ENCODE results near the gene PLK3.
"Not testable (repeated sequence)": the region's sequence is repeated elsewhere in the genome, so short reads cannot be mapped to it uniquely, and the experiment has no call there.

The PLK3 gene

DNA sequence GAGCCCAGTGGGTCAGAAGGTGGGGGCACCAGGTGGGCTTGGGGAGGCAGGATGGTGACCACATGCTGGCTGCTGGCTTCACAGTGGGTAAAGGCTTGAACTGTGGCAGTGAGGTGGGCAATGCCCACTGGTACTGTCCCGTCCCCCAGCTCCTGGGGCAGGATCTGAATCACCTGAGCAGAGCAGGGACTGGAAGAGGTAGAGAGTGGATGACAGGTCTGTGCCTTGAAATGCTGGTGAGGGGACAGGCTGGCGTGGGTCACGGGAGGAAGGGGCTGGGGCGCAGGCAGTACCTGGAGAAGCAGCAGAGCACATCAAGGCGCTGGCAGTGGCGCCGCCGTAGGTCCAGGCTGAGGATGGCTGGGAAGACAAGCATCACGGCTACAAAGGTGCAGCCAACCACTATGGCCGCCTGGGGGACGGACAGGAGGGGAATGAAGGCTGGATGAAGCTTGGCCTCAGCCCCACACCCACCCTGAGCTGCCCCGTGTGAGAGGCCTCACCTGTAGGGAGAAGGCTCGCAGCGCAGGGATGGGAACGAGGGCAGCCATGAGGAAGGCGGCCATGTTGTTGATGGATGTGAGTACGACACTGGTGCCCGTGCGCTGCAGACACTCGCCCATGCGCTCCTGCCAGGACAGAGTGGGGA is 27.9 kb downstream of the PLK3 start:
- no peak for DNase-seq (ENCODE audit: low read depth, low spot score)

DNA sequence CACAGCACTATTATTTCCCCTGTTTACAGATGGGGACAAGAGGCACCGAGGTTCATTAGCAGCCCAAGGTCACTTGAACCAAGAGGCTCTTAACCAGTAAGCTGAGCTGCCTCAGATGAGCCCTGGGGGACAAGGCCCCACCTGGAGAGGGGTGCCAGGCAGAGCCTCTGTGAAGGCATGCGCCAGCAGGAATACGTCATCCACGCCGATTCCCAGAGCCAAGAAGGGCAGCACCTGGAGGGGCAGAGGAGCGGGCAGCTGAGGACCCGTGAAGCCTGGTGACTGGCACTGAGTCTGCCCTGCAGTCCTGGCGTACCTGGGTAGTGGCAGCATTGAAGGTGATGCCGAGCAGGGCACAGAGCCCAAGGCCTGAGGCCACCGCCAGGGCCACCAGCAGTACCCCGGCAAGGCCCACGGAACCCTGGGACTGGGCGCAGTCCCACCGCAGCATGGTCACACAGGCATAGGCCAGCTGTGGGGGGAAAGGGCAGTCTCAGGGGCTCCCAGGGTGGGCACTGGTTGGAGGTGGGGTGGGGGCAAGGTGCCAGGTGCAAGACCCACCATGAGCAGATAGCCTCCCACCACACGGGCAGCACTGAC is 28.8 kb downstream of the PLK3 start:
- DNase-seq (ENCODE audit: low read depth, low spot score), result no peak

DNA sequence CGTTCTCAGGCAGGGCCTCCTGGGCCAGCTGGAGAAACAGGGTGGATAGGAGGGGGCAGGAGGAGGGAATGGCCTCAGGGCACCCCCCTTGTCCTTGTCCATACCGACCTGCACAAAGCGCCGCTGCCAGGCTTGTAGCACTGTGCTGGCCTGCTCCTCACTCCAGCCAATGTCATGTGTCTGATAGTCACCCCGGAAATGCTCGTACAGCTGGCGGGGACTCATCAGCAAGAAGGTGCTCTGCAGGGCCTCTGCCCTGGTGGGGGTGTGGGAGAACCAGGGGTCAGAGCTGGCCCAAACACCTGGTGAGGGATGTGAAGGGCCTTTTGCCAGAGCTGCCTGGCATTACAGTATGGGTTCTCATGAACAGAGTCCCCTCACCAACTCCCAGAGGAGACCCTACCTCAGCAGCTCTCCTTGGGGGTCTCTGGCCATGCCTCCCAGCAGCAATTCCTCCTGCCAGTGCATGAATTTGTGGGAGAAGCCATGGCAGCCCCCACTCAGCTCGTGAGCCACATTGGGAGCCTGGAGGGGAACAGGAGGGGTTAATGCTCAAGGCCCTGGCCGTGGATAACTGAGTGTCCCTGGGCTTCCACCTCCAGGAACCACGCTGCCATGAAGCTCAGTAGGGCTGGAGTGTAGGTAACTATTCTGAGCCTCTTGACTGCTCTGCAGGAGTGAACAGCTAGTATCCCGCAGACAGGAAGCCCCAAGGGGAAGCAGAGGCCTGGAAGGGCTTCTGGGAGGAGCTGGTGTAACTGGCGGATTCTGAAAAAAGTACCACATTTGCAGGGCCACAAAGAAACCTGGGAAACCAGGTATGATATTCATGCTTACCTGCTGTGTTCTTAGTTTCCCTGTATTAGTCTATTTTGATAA is 29.6 kb downstream of the PLK3 start:
- DNase-seq (ENCODE audit: low read depth, low spot score), result no peak

DNA sequence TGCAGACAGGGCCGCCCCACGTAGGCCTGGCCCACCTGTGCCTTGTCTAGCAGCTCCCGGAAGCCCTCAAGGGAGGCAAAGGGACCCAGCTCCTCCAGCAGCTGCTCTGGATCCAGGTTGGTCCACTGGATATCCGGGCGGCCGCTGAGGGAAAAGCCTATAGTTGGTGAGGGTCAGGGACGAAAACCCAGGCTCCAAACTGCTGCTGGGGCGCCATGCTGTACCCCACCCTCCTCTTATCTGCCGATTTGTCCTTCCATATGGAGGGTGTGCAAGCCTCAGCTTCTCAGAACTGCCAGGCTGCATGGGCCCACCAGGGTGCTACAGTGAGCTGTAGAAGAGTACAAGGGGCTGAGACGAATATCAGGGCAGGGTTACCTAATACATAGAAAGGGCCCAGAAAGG is 30.7 kb downstream of the PLK3 start:
- DNase-seq (ENCODE audit: low read depth, low spot score), result no peak

DNA sequence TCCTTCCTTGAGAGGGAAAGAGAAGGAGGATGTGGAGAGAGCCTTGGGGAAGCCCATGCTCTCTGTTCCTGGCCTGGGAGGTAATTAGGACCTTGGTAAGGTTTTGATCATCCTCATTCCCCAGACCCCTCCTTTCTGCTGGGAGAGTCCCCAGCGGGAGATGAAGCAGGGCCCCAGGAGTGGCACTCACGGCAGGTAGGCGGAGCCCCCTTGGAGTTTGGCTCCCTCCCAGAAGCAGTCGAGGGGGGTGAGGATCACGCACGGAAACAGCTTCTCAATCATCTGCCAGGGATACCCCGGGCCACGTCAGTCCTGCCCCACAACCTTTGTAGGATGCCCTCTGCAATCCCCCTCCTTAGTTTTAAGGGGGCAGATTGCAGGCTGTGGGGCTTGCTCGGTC is 31.3 kb downstream of the PLK3 start:
- DNase-seq (ENCODE audit: low read depth, low spot score), result no peak

DNA sequence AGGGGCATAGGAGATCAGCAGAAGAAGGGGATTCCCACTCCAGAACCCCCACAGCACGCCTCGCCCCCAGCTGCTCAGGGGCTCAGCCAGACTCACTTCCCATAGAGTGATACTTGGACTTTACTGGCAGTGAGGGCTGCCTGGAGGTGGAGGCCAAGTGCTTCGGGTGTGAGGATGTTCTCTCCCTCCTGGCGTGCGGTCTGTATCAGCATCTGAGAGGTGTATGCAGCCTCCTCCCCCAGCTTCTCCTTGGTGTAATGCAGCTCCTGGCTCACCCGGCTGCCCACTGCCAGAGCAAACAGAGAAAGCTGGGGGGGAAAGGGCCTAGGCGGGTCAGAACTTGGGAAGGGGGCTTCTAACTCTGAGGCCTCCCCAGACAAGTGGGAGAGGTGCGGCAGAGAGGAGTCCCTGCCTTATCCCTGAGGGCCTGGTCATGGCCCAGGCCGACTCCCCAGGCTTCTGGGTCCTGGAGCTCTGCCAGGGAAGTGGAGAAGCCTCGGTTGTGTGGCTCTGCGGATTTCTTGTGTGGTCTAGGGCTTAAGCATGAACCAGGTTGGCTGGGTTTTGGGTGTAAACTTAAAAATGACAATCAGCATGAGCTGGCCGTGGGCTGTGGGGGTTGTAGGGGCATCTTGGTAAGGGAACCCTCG is 32.0 kb downstream of the PLK3 start:
- no peak for DNase-seq (ENCODE audit: low read depth, low spot score)

DNA sequence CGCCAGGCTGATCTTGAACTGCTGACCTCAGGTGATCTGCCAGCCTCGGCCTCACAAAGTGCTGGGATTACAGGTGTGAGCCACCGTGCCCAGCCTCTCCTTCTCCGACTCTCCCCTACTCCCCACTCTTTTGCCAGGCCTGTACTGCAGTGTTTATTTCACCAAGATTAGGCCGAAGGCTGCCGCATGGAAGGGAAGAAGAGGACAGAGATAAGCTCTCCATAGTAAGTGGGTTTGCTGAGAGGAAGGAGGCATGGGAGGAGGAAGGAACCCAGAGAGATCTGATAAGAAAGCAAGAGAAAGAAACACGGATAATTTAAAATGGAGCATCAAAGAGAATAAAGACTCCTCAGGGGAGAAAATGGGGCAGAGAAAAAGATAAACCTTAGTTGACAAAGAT is 34.2 kb downstream of the PLK3 start:
- DNase-seq (ENCODE audit: low read depth, low spot score), result no peak

DNA sequence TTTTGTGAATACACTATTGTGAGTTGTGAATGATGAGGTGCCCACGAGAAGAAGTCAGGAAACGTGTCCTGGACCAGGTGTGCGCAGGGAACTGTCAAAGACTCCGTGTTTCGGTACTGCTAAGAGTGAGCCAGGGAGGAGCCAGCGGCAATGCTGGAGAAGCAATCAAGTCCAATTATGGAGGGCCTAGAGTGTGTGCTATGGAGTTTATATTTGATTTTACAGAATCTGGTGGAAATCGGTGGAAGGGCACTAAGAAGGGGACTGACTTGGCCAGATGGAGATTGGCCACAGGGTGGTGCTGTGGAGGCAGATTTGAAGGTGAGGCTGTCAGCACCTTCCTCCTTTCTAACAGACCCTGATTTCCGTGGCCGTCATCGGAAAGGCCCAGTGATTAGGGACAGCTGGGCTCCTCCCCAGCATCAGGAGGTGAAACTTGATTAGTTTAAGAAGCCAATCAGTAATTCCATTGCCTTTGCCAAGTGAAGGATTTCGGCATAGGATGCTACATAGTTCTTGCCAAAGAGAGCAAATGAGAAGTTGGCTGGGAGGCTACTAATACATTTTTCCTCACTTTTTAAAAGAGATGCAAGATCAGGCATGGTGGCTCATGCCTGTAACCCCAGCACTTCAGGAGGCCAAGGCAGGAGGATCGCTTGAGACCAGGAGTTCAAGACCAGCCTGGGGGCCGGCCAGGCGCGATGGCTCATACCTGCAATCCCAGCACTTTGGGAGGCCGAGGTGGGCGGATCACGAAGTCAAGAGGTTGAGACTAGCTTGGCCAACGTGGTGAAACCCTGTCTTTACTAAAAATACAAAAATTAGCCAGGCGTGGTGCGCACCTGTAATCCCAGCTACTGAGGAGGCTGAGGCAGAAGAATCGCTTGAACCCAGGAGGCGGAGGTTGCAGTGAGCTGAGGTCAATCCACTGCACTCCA is 35.8 kb downstream of the PLK3 start:
- DNase-seq (ENCODE audit: low read depth, low spot score), result peak; percentile 57

DNA sequence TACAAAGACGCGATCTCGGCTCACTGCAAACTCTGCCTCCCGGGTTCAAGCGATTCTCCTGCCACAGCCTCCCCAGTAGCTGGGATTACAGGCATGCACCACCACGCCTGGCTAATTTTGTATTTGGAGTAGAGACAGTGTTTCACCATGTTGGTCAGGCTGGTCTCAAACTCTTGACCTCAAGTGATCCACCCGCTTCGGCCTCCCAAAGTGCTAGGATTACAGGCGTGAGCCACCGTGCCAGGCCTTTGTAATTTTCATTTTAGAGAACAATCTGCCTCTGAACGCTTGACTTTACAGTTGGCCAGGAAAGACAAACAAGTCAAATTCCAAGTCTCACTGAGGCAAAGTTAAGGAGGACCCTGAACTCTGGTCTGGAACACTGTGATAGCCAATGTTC is 38.1 kb downstream of the PLK3 start:
- DNase-seq (ENCODE audit: low read depth, low spot score), result not testable (repeated sequence)

DNA sequence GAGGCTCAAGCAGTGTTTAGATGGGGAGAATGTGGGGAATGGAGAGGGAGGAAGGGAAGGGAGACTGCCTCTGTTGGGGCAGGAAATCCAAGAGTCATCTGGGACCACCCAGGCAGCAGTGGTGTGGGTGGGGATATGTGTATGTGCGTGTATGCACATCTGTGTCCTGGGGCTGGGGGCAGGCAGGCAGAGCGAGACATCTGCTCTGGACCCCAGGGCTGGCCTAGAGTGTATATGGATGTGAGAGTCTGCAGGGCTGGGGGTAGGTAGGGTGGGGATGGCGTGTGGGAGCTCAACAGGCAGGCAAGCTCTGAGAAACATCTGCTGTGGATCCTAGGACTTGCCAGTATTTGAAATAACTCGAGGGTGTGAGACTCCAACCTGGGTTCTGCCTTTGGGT is 39.4 kb downstream of the PLK3 start:
- no peak for DNase-seq (ENCODE audit: low read depth, low spot score)

DNA sequence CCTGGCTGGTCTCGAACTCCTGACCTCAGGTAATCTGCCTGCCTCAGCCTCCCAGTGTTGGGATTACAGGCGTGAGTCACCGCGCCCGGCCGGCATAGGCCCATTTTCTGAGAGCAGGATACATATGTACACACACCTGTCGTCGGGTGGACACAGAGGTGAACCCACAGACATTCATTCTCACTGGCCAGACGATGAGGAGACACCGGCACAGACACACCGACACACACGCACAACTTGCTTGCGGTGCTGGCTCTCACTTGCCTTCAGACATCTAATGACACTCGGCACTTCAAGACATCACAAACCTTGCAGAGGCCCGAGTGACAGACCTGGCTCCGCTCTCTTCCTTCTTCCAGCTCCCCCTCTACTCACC is 42.3 kb downstream of the PLK3 start:
- no peak for DNase-seq (ENCODE audit: low read depth, low spot score)

DNA sequence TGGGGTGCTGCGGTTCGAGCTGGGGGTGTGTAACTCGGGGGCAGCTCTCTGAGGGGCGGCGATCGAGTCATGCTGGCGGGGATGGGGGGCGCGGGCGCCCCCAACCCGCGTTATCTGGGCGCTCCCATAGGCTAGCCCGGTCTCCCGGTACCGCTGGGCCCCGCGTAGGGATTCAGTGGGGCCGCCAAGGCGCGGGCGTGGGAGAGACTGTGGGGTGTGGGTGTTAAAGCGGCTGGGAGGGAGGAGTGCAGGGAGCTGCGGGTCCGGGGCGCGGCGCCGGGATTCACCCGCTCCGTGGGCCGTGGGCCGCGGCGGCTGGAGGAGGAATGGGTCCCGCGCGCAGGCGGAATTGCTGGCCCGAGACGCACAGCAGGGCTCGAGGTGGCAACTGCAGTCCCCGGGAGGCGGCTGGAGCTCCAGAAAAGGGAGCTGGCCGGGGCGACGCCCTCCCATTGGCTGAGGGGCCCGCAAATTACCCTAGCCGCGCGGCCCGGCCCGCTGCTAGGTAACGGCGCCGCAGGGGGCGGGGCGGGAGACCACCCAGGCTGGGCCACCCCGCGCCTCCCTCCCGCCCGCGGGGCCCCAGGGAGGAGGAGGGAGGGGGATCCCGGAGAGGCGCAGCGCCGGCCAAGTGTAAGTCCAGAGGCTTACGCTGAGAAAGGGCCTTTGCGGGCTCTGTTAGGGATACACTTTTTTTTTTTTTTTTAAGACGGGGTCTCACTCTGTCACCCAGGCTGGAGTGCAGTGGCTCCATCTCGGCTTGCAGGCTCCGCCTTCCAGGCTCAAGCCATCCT is 42.9 kb downstream of the PLK3 start, which contains the start of gene PTCH2:
PTCH2 (minus strand) TSS at position 392 of the 794 bp plus-strand sequence; CDS start at position 71, 321 bp downstream.
- DNase-seq (ENCODE audit: low read depth, low spot score), result no peak

DNA sequence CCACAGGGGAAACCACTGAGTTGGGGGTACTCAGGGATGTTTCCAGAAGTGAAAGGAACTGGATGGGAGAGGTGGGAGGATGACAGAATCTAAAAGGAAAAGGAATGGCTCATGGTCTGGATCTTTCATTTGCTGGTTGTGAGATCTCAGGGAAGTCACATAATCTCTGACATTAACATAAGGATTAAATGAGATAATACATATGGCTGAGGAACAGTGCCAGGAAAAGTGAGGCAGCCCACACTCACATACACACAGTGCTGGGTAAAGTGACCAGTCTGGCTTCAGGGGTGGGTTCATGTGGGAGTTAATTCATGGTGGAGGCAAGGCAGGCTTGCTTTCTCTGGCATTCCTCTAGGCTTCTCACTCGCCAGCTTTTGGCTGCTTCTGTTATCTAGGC is 46.8 kb downstream of the PLK3 start:
- no peak for DNase-seq (ENCODE audit: low read depth, low spot score)

DNA sequence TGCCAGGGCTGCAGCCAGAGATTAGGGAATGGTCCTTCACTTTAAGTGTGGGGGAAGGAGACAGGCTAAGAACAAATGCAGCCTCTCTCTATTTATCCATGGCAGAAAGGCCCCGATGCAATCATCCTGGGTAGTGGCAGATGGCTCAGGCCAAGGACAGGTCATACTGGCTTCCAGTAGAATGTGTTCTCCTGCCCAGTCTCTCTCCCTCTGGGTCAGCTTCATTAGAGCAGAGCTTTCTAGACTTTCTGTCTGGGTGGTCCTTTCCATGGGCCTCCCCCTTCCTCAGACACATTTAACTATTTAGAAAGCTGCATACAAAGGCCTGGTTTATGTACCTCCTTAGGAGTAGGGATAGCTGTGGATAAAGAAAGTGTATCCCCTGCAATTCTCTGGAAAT is 47.7 kb downstream of the PLK3 start:
- no peak for DNase-seq (ENCODE audit: low read depth, low spot score)

DNA sequence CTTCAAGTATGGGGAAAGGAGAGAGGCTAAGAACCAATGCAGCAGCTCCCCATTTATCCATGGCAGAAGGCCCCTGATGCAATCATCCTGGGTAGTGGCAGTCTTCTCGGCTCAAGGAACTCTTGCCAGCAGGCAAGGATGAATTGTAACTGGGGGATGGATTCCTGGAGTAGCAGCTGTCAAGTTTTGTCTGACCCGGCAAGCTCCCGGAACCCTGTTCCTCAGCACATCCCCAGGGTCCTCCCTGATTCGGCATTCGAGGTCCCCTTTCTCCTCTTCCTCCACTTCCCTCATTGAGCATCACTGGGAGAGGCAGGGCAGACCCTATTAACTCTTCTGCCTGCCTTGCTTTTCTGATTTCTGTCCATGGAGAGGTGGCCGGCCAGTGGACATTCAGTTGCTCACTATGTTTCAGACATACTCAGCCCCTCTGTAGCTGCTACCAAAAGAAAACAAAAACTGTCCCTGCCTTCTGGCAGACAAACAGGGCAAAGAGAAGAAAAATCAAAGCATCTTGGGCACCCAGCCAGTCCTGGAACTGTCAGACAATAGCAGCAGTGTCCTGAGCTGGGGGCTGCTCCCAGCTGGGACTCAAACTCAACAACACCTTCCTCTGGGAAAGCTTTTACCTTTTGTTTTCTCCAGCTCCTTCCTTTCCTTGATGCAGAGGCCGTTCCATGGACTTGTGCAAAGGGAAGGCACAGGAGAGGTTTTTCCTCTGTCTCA is 48.4 kb downstream of the PLK3 start:
- no peak for DNase-seq (ENCODE audit: low read depth, low spot score)

DNA sequence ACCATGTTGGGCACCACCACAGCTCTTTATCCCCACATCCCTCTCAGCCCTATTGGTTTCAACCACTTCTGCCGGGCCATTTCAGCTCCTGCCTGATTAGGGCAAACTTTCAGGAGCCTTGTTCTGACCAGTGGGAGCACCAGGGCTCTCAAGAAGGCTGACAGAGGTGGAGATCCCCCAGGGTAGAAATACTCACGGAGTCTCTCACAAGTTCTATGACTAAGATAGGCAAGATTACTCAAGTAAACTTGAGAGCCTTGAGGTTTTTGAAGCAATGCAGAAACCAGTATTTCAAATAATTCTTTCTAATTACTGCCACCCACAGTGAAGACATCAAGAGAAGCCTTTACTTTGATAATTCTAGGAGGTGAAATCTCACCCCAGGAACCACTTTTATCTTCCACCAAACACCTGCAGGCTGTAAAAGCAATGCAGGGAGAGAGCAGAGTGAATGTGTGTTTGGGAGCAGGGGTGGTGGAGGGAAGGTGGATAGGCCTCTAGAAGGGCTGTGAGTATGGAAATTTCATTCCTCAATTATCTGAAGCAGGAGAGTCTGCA is 49.5 kb downstream of the PLK3 start:
- no peak for DNase-seq (ENCODE audit: low read depth, low spot score)

DNA sequence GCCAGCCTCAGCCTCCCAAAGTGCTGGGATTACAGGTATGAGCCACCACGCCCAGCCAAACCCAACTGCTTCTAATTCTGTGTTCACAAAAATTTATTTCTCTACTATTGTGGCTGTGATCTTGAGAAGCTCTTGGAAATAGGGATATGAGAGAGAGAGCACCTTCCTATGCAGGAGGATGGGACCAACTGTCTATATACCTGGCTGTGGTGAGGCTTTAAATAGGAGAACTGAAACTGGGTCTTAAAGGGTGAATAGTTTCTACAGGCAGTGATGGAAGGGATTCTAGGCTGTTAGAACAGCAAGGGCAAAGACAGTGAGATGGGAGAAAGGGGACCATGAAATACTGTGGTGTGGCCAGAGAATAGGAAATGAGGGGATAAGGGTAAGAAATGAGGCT is 51.1 kb downstream of the PLK3 start:
- no peak for DNase-seq (ENCODE audit: low read depth, low spot score)

DNA sequence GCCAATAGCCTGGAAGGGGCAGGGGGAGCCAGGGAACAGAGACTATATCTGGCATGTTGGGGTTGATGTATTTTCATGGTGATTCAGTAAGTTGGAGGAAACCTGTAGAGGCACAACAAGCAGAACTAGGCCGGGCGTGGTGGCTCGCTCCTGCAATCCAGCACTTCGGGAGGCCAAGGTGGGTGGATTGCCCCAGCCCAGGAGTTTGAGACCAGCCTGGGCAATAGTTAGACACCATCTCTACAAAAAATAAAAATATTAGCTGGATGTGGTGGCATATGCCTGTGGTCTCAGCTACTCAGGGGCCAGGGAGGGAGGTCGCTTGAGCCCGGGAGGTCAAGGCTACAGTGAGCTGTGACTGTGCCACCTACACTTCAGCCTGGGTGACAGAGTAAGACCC is 53.0 kb downstream of the PLK3 start:
- no peak for DNase-seq (ENCODE audit: low read depth, low spot score)

DNA sequence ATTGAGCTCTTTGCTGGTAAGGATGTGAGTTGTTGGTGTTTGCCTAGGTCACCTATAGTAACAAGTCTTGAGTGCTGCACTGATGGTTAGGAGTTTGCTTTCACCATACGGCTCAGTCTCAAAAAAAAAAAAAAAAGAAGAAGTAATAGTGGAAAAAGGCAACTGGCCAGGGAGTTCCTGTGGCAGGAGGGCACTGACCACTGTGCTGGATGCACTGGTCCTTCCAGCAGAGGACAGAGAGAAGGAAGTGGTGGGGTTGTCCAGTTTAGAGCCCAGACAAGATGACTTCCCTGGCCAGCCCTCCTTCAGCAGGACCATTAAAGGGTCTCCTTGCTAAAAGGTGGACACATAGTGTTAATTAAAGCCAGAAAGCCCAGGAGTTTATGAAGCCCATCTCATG is 54.8 kb downstream of the PLK3 start:
- DNase-seq (ENCODE audit: low read depth, low spot score), result no peak

Data from iPS DF 19.7 (cell line).